Dendritic cell treated with granulocyte-macrophage colony-stimulating factor and Interleukin-4, amounts not matched to agents 40 ng/mL and 50 ng/mL, for 4 days (primary cell): ENCODE measurements around the gene VEPH1.

Source experiments
- H3K27ac Mint-ChIP-seq: one replicate; pipeline ENCODE4 v1.8.0; 2022; ENCODE audit warnings: mild to moderate bottlenecking, mixed read lengths
- H3K27me3 Mint-ChIP-seq: one replicate; pipeline ENCODE4 v1.8.0; 2022; ENCODE audit warnings: mild to moderate bottlenecking, mixed read lengths
- H3K36me3 Mint-ChIP-seq: one replicate; pipeline ENCODE4 v1.8.0; 2022; ENCODE audit warnings: low read depth, mixed read lengths
- H3K4me1 Mint-ChIP-seq: one replicate; pipeline ENCODE4 v1.8.0; 2022; ENCODE audit warnings: low read depth, mixed read lengths
- H3K4me3 Mint-ChIP-seq: one replicate; pipeline ENCODE4 v1.8.0; 2022; ENCODE audit warnings: mild to moderate bottlenecking, moderate library complexity, mixed read lengths
- H3K9me3 Mint-ChIP-seq: one replicate; pipeline ENCODE4 v1.8.0; 2022; ENCODE audit warnings: mixed read lengths
- intact Hi-C: fragments of 100-400 bp; cut with micrococcal nuclease; formaldehyde crosslinking; loops from one replicate; pipeline ENCODE4 v1.15.0; 2022

Gene VEPH1

GRCh38 chr3:157257101-157257500, 246.1 kb downstream of the VEPH1 start:
- peaks cover 5% of the 10 kb centered on the region for H3K4me1 Mint-ChIP-seq

GRCh38 chr3:157255797-157256196, 247.4 kb downstream of the VEPH1 start:
- H3K4me1 Mint-ChIP-seq, result peaks cover 5% of the 10 kb centered on the region
- H3K27ac Mint-ChIP-seq, result no peak overlapping the region
- intact Hi-C loops, result no loop called here

More at GRCh38 chr3:157257101-157257500, 246.1 kb downstream of the VEPH1 start:
- no peaks in the 10 kb centered on the region for H3K9me3 Mint-ChIP-seq
- no peak overlapping the region for H3K4me3 Mint-ChIP-seq
- no peak overlapping the region for H3K27ac Mint-ChIP-seq
- no peaks in the 10 kb centered on the region for H3K36me3 Mint-ChIP-seq
- H3K27me3 Mint-ChIP-seq, result no peaks in the 10 kb centered on the region
- intact Hi-C loops, result no loop called here

GRCh38 chr3:157251685-157252084, 251.5 kb downstream of the VEPH1 start:
- no peaks in the 10 kb centered on the region for H3K27me3 Mint-ChIP-seq
- no peak overlapping the region for H3K4me3 Mint-ChIP-seq
- H3K9me3 Mint-ChIP-seq, result no peaks in the 10 kb centered on the region
- intact Hi-C loops, result no loop called here
- peaks cover 10% of the 10 kb centered on the region for H3K4me1 Mint-ChIP-seq
- no peaks in the 10 kb centered on the region for H3K36me3 Mint-ChIP-seq
- no peak overlapping the region for H3K27ac Mint-ChIP-seq

More at GRCh38 chr3:157255797-157256196, 247.4 kb downstream of the VEPH1 start:
- no peaks in the 10 kb centered on the region for H3K9me3 Mint-ChIP-seq
- H3K36me3 Mint-ChIP-seq, result no peaks in the 10 kb centered on the region
- H3K27me3 Mint-ChIP-seq, result no peaks in the 10 kb centered on the region
- no peak overlapping the region for H3K4me3 Mint-ChIP-seq

GRCh38 chr3:157249606-157250005, 253.6 kb downstream of the VEPH1 start:
- intact Hi-C loops, result no loop called here
- no peaks in the 10 kb centered on the region for H3K27me3 Mint-ChIP-seq
- H3K4me1 Mint-ChIP-seq, result peaks cover 5% of the 10 kb centered on the region
- no peak overlapping the region for H3K27ac Mint-ChIP-seq
- H3K9me3 Mint-ChIP-seq, result no peaks in the 10 kb centered on the region
- no peaks in the 10 kb centered on the region for H3K36me3 Mint-ChIP-seq
- H3K4me3 Mint-ChIP-seq, result no peak overlapping the region

- H3K27me3 Mint-ChIP-seq, result no peaks in the 10 kb centered on the region
- H3K9me3 Mint-ChIP-seq, result no peaks in the 10 kb centered on the region
- intact Hi-C loops, result no loop called here
- no peak overlapping the region for H3K27ac Mint-ChIP-seq
- H3K4me1 Mint-ChIP-seq, result peaks cover 5% of the 10 kb centered on the region
- H3K4me3 Mint-ChIP-seq, result no peak overlapping the region
- H3K36me3 Mint-ChIP-seq, result no peaks in the 10 kb centered on the region
These were observed 254.4 kb downstream of the VEPH1 start for GRCh38 chr3:157248590-157249422.

GRCh38 chr3:157247391-157247790, 255.8 kb downstream of the VEPH1 start:
- Mint-ChIP-seq H3K27me3 (no peaks in the 10 kb centered on the region), H3K9me3 (no peaks in the 10 kb centered on the region), H3K36me3 (no peaks in the 10 kb centered on the region), H3K4me3 (no peak overlapping the region), H3K27ac (no peak overlapping the region), H3K4me1 (peaks cover 5% of the 10 kb centered on the region)
- intact Hi-C loops, result no loop called here

- Mint-ChIP-seq H3K27me3 (no peaks in the 10 kb centered on the region), H3K36me3 (no peaks in the 10 kb centered on the region), H3K9me3 (no peaks in the 10 kb centered on the region), H3K27ac (no peak overlapping the region), H3K4me1 (peaks cover 9% of the 10 kb centered on the region), H3K4me3 (no peak overlapping the region)
- intact Hi-C loops, result no loop called here
These were observed 260.4 kb downstream of the VEPH1 start for GRCh38 chr3:157242836-157243235.

- peaks cover 17% of the 10 kb centered on the region for H3K4me1 Mint-ChIP-seq
- H3K27me3 Mint-ChIP-seq, result no peaks in the 10 kb centered on the region
- no peak overlapping the region for H3K4me3 Mint-ChIP-seq
- H3K9me3 Mint-ChIP-seq, result no peaks in the 10 kb centered on the region
- no peak overlapping the region for H3K27ac Mint-ChIP-seq
- intact Hi-C loops, result no loop called here
- no peaks in the 10 kb centered on the region for H3K36me3 Mint-ChIP-seq
These were observed 261.6 kb downstream of the VEPH1 start for GRCh38 chr3:157241599-157241998.

- Mint-ChIP-seq H3K9me3 (no peaks in the 10 kb centered on the region), H3K4me3 (no peak overlapping the region), H3K27ac (no peak overlapping the region), H3K27me3 (no peaks in the 10 kb centered on the region), H3K36me3 (no peaks in the 10 kb centered on the region), H3K4me1 (peaks cover 17% of the 10 kb centered on the region)
- intact Hi-C loops, result no loop called here
These were observed 262.8 kb downstream of the VEPH1 start for GRCh38 chr3:157240408-157240807.

- H3K4me3 Mint-ChIP-seq, result no peak overlapping the region
- H3K4me1 Mint-ChIP-seq, result peaks cover 17% of the 10 kb centered on the region
- H3K9me3 Mint-ChIP-seq, result no peaks in the 10 kb centered on the region
- H3K27me3 Mint-ChIP-seq, result no peaks in the 10 kb centered on the region
- no peaks in the 10 kb centered on the region for H3K36me3 Mint-ChIP-seq
- intact Hi-C loops, result loop anchor here (1.0 kb wide), 1 partner anchor 35 kb away; no protein-coding TSS in a partner anchor
- no peak overlapping the region for H3K27ac Mint-ChIP-seq
These were observed 264.0 kb downstream of the VEPH1 start for GRCh38 chr3:157239082-157239704.

- H3K9me3 Mint-ChIP-seq, result no peaks in the 10 kb centered on the region
- no peak overlapping the region for H3K27ac Mint-ChIP-seq
- intact Hi-C loops, result no loop called here
- H3K27me3 Mint-ChIP-seq, result no peaks in the 10 kb centered on the region
- H3K36me3 Mint-ChIP-seq, result no peaks in the 10 kb centered on the region
- H3K4me3 Mint-ChIP-seq, result no peak overlapping the region
- H3K4me1 Mint-ChIP-seq, result peaks cover 17% of the 10 kb centered on the region
These were observed 264.8 kb downstream of the VEPH1 start for GRCh38 chr3:157238457-157238856.

GRCh38 chr3:157237886-157238285, 265.3 kb downstream of the VEPH1 start:
- H3K4me3 Mint-ChIP-seq, result no peak overlapping the region
- H3K27me3 Mint-ChIP-seq, result peaks cover 2% of the 10 kb centered on the region
- H3K36me3 Mint-ChIP-seq, result no peaks in the 10 kb centered on the region
- H3K9me3 Mint-ChIP-seq, result no peaks in the 10 kb centered on the region
- peaks cover 17% of the 10 kb centered on the region for H3K4me1 Mint-ChIP-seq
- H3K27ac Mint-ChIP-seq, result no peak overlapping the region
- intact Hi-C loops, result no loop called here

GRCh38 chr3:157235291-157235690, 267.9 kb downstream of the VEPH1 start:
- Mint-ChIP-seq H3K9me3 (no peaks in the 10 kb centered on the region), H3K4me1 (peaks cover 17% of the 10 kb centered on the region), H3K27ac (no peak overlapping the region), H3K4me3 (no peak overlapping the region), H3K36me3 (no peaks in the 10 kb centered on the region), H3K27me3 (peaks cover 6% of the 10 kb centered on the region)
- intact Hi-C loops, result no loop called here

GRCh38 chr3:157233923-157234322, 269.3 kb downstream of the VEPH1 start:
- Mint-ChIP-seq H3K27me3 (peaks cover 7% of the 10 kb centered on the region), H3K36me3 (no peaks in the 10 kb centered on the region), H3K4me3 (no peak overlapping the region), H3K27ac (no peak overlapping the region), H3K9me3 (no peaks in the 10 kb centered on the region), H3K4me1 (peaks cover 10% of the 10 kb centered on the region)
- intact Hi-C loops, result no loop called here
